Activated T-cell treated with anti-CD3 and anti-CD28 coated beads, Interleukin-2, amount 50 U/mL, for 4 hours (primary cell): Measurements from ENCODE around the gene SNX18. TPM values are rescaled to one million over a fixed set of nuclear protein-coding genes. Genes with fewer than 3 reads are reported as not detected.

ENCODE experiments used
- ATAC-seq, 2 donors: fragments of 200-7000 bp; cut with Tn5 transposase; one replicate each; pipeline ENCODE4 v1.10.0; 2021
- DNase-seq: peaks from one replicate; pipeline ENCODE4 v3.0.0-alpha.2; 2020
- H3K27me3 Mint-ChIP-seq: one replicate; pipeline ENCODE4 v1.8.0; 2021; ENCODE audit warnings: low read depth, mixed read lengths
- H3K36me3 Mint-ChIP-seq: one replicate; pipeline ENCODE4 v1.8.0; 2022; ENCODE audit warnings: mixed read lengths; ENCODE audit not compliant: insufficient read depth
- H3K4me1 Mint-ChIP-seq: one replicate; pipeline ENCODE4 v1.8.0; 2021; ENCODE audit warnings: low read depth, mixed read lengths
- H3K4me3 Mint-ChIP-seq: one replicate; pipeline ENCODE4 v1.8.0; 2021; ENCODE audit warnings: mild to moderate bottlenecking, moderate library complexity, mixed read lengths
- H3K9me3 Mint-ChIP-seq: one replicate; pipeline ENCODE4 v1.8.0; 2021; ENCODE audit warnings: mixed read lengths
- total RNA-seq, 3 donors: library from RNA; stranded (reverse); gene quantifications; one replicate each; pipeline ENCODE4 v1.2.1, GENCODE V29; 2021

Gene SNX18
- total RNA-seq, 3 donors from 2014 or later, result 10.2 to 11.7 (median 10.9) TPM

DNA sequence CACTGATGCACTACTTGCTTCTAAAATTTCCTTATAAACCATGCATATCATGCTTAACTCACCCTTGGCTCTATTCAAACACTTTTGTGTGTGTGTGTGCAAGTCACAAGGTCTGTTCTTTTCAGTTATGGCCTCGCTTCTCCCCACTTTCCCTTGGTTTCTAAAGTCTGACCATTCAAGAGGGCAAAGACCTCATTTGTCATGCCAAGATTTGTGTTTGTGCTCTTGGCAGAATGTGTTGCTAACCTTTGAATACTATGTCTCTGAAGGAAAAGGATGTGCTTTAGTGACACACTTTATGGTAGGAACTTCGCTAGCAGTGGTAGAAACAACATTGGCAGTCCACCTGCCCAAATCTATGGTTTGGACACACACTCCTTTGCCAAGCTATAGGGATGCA lies 50.4 kb downstream of the SNX18 start:
- Mint-ChIP-seq H3K4me3 (no peak overlapping the region), H3K4me1 (no peaks in the 10 kb centered on the region), H3K27me3 (no peaks in the 10 kb centered on the region), H3K9me3 (no peaks in the 10 kb centered on the region), H3K36me3 (no peaks in the 10 kb centered on the region)
- DNase-seq, result no peak
- ATAC-seq, result no peak

DNA sequence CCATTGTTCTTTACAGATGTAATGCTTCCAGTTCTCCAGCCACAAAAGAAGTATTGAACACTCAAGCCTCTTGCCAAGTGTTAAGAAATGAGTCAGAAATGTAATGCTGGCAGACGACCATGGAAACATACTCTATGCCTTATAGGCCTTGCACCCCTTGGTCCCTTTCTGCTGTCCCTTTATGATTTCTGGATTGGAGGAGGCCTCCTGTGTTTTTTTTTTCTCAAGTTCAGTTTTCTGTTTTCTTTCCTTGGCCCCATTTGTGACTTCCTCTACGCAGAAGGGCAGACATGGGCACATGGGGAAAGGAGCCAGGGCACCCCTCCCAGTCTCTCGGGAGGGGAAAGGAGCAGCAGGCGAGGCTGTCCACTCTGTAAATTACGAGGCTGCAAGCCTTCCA lies 53.4 kb downstream of the SNX18 start:
- Mint-ChIP-seq H3K36me3 (peaks cover 2% of the 10 kb centered on the region), H3K4me3 (no peak overlapping the region), H3K9me3 (no peaks in the 10 kb centered on the region), H3K27me3 (no peaks in the 10 kb centered on the region), H3K4me1 (peaks cover 12% of the 10 kb centered on the region)
- DNase-seq (no peak), ATAC-seq (no peak)

DNA sequence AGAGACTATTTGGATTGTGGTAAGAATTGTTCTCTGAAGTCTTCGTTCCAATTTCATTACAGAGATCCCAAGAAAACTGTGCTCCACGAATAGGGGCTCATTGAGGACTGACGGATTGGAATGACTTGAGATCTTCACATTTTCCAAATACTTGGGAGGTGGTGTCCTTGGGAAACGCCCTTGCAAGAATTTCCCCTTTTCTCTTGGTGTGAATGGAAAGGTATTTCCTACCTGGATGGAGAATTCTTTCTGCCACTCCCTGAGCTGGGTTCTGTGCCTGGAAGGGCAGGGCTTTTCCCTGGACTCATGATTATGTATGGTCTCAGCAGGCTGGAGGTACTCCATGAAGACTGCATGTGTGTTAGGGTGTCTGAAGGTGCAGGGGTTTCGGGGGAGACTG lies 53.9 kb downstream of the SNX18 start:
- H3K36me3 Mint-ChIP-seq, result peaks cover 2% of the 10 kb centered on the region
- H3K4me1 Mint-ChIP-seq, result peaks cover 12% of the 10 kb centered on the region
- no peak overlapping the region for H3K4me3 Mint-ChIP-seq
- no peak for DNase-seq
- H3K9me3 Mint-ChIP-seq, result no peaks in the 10 kb centered on the region
- H3K27me3 Mint-ChIP-seq, result no peaks in the 10 kb centered on the region
- ATAC-seq, result no peak

DNA sequence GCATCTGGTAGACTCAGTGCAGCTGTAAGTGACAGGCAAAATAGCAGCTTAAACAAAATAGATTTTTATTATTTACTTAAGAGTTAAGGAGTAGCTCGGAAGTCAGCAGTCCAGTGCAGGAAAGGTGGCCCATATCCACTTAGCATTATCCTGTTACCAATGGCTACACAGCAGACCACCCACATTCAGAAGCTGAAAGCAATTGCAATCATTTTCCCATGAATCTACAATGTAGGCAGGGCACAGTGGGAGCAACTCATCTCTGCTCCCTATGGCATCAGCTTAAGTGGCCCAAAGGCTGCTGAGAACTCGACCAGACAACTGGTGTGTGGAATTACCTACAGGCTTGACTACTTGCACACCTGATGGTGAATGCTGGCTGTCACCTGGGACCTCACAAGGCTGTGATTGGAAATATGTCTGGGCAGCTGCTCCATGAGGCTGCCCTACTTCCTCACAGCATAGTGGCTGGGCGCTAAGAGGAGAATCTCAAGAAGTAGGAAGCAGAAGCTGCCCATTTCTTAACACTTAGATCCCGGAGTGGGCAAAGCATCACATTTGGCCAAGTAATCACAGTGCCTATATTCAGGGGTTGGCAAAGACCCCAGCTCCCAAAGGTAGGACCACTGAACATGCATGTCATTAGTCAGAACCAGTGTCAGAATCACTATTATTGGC lies 56.4 kb downstream of the SNX18 start:
- H3K4me1 Mint-ChIP-seq, result peaks cover 12% of the 10 kb centered on the region
- peaks cover 2% of the 10 kb centered on the region for H3K36me3 Mint-ChIP-seq
- no peaks in the 10 kb centered on the region for H3K9me3 Mint-ChIP-seq
- no peaks in the 10 kb centered on the region for H3K27me3 Mint-ChIP-seq
- DNase-seq (no peak), ATAC-seq (no peak)
- H3K4me3 Mint-ChIP-seq, result no peak overlapping the region

DNA sequence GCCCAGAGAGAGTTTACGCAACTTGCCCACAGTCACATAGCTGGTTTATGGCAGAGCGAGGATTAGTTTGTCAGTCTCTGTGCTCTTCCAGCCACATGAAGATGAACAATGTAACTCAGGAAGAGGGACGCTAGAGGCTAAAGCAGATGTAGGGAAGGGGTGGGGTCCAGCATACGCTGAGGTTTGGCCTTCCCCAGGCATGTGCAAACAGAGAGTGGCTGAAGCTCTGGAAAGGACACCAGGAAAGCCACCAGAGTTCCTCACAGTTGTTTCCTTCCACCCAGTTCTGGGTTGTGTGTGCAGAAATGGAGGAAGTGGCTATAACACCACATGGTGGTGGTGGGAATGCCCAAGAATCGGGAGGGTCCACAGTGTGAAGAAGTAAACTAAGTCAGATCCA lies 60.0 kb downstream of the SNX18 start:
- Mint-ChIP-seq H3K27me3 (no peaks in the 10 kb centered on the region), H3K4me3 (no peak overlapping the region), H3K36me3 (peaks cover 2% of the 10 kb centered on the region), H3K9me3 (no peaks in the 10 kb centered on the region), H3K4me1 (peaks cover 12% of the 10 kb centered on the region)
- no peak for DNase-seq
- no peak for ATAC-seq

DNA sequence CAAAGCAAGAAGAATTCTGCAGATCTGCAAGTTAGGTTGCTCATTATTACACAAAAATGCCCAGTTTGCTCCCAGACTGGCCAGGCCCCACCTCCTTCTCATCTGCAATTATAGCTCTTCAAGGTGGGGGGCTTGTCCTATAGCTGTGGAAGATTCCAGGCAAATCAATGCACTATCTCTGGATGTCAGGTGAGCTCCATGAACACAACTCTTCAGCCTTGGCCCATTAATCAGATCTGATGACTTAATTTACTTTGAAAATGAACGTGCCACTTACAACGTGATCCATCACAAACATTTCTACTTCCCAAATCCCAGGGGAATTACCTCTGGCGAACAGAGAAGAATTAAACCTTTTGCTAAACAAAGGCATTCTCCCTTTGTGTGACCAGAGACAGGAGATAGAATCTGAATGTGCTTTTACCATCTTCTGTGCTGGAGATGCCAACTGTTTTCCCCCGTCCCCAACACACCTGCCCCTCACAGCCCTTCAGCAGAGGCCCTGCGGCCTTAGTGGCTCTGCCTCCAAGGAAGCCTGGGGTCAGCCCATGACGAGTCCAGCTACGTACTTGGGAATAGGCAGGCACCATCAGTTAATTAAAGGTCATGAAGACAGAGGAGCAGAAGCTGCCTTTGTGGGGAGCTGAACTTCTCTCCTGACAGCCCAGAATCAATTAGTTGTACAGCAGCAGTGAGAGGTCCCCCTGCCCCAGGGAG lies 60.5 kb downstream of the SNX18 start:
- ATAC-seq, result no peak
- Mint-ChIP-seq H3K4me3 (no peak overlapping the region), H3K27me3 (no peaks in the 10 kb centered on the region), H3K4me1 (peaks cover 12% of the 10 kb centered on the region), H3K9me3 (no peaks in the 10 kb centered on the region), H3K36me3 (peaks cover 2% of the 10 kb centered on the region)
- DNase-seq, result no peak

DNA sequence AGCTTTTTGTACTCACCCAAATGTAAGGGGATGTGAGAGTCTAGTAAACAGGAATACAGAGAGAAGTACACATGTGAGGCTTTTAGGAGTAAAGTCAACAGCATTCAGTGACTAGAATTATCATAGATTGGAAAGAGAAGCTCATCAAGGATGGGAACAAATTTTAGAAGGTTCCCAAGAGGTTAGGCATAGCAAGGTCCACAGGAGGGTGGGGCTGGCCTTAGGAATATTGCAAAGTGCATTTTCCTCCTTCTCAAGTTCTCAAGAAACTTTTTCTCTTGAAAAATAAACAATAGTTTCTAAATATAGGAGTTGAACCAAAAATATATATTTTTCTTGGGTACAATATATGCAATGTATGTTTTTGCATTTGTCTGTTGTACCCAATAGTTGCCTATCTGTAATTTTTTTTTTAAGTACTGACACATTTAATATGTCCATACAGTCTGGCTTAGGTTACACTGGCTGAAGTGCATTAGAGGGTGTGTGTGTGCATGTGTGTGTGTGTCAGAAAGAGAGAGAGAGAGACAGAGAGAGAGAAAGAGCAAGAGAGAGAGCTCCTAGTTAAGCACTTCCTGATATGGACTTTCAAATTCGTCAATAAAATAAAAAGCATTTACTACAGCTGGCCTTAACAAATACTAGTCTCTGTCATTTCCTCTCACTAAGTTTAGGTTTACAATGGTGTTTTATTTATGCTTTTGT lies 62.2 kb downstream of the SNX18 start:
- Mint-ChIP-seq H3K36me3 (peaks cover 2% of the 10 kb centered on the region), H3K9me3 (no peaks in the 10 kb centered on the region), H3K27me3 (no peaks in the 10 kb centered on the region), H3K4me1 (peaks cover 5% of the 10 kb centered on the region), H3K4me3 (no peak overlapping the region)
- DNase-seq (no peak), ATAC-seq (no peak)

DNA sequence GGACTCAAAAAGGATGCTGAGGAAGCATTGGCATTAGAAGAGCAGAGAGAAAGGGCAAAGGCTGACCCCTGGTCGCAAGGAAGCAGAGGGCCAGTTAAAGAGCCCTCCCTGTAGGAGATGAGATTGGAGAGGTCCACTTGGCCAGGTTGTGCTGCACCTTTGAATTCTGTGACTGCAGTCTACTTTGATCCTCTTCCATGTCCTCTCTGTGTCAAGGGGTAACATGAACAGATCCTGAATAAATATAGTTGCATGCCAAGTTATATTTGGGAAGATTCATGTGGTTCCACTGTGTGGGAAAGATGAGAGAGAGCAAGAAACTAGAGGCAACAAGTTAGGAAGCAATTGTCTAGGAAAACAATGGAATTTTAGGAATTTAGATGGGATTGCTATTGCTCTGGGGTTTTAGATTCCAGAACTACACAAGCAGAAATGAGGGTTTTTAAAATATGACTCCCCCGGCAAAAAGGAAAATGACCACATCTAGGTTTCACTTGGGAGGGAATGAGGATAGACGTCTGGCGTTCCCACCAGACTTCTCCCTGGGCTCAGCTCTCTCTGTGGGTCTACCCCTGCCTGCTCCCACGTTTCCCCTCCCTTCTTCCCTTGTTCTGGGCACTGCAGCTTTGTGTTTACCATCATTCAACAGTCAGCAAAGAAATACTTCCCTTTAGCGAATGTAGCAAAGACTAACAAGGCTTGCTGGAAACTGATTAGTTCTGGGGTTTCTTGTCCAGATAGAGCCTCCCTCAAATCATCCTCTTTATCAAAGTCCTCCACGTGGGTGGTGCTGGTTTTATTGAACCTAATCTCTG lies 63.6 kb downstream of the SNX18 start:
- Mint-ChIP-seq H3K4me1 (no peaks in the 10 kb centered on the region), H3K4me3 (no peak overlapping the region), H3K36me3 (peaks cover under 1% of the 10 kb centered on the region), H3K9me3 (peaks cover 3% of the 10 kb centered on the region), H3K27me3 (no peaks in the 10 kb centered on the region)
- ATAC-seq, result no peak
- no peak for DNase-seq

DNA sequence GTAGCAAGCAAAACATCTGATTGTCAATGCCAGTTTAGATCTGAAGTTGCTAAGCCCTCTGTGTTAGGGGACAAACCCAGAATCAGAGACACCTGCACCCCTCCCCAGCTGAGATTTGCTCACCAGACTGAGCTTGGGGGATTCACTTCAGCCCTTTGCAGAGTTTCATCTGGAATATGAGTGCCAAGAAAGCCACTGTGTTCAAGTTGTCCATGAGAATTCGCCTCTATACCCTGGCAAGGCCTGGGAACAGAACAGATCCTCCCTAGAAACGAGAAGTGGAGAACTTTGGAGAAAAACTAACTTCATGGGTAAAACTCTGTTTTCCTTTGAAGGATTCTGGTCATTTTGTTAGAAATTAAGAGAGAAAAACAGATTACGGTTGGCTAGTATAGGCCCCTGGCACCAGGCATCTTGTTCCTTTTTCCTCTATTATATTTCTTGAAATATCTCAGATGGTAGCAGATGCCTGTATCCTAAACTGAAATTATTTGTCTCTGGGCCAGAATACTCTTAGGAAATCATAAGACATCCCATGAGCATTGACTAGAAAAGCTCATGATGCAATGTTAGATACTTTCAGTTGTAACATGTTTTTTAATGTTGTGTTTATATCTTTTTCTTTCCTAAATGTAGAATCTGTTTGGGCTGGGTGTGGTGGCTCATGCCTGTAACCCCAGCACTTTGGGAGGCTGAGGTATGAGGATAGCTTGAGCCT lies 64.4 kb downstream of the SNX18 start:
- ATAC-seq (no peak), DNase-seq (no peak)
- H3K4me1 Mint-ChIP-seq, result no peaks in the 10 kb centered on the region
- no peaks in the 10 kb centered on the region for H3K27me3 Mint-ChIP-seq
- no peak overlapping the region for H3K4me3 Mint-ChIP-seq
- peaks cover 3% of the 10 kb centered on the region for H3K36me3 Mint-ChIP-seq
- peaks cover 8% of the 10 kb centered on the region for H3K9me3 Mint-ChIP-seq

DNA sequence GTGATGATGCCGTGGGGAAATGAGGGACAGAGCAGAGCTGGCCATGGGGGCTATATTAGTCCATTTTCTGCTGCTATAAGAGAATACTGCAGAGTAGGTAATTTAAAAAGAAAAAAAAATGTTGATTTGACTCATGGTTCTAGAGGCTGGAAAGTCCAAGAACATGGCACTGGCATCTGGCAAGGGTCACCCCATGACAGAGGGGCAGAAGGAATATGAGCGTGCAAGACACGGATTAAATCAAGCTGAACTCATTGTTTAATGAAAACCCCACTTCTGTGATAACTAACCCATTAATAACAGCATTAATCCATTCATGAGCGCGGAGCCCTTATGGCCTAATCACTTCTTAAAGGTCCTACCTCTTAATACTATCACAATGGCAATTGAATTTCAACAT lies 68.8 kb downstream of the SNX18 start:
- Mint-ChIP-seq H3K9me3 (peaks cover 8% of the 10 kb centered on the region), H3K27me3 (no peaks in the 10 kb centered on the region), H3K36me3 (peaks cover 3% of the 10 kb centered on the region), H3K4me3 (no peak overlapping the region), H3K4me1 (no peaks in the 10 kb centered on the region)
- no peak for DNase-seq
- no peak for ATAC-seq

DNA sequence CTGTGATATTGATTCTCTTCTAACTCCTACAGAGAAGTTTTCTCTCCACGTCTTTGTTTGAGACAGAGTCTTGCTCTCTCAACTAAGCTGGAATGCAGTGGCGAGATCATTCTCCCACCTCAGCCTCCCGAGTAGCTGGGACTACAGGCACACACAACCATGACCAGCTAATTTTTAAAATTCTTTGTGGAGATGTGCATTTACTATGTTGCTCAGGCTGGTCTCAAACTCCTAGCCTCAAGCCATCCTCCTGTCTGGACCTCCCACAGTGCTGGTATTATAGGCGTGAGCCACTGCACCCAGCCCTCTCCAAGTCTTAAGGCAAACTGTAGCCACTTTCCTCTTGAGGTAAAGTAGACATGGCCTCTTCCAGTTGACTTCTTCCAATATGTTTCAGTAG lies 72.2 kb downstream of the SNX18 start:
- Mint-ChIP-seq H3K4me3 (no peak overlapping the region), H3K36me3 (peaks cover 3% of the 10 kb centered on the region), H3K9me3 (peaks cover 8% of the 10 kb centered on the region), H3K27me3 (no peaks in the 10 kb centered on the region), H3K4me1 (no peaks in the 10 kb centered on the region)
- no peak for ATAC-seq
- DNase-seq, result no peak

DNA sequence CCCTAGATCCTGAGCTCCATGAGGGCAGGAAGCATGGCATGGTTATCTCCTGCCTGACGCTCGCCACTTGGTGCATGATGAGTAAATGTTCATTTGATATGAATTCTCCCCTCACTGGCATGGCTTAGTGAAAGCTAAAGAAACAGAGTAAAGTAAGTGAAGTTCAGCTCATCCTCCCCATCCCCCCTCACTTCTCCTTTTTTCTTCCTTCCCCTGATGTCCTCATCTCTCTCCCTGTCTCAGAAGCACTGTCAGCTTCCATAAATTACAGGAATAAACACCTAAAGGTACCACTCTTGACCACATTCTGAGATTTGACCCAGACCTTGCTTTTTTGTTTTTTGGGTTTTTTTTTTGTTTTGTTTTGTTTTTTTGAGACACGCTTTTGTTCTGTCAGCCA lies 73.3 kb downstream of the SNX18 start:
- peaks cover 2% of the 10 kb centered on the region for H3K27me3 Mint-ChIP-seq
- peaks cover 3% of the 10 kb centered on the region for H3K36me3 Mint-ChIP-seq
- H3K4me3 Mint-ChIP-seq, result no peak overlapping the region
- no peak for DNase-seq
- peaks cover 8% of the 10 kb centered on the region for H3K9me3 Mint-ChIP-seq
- no peaks in the 10 kb centered on the region for H3K4me1 Mint-ChIP-seq
- no peak for ATAC-seq

DNA sequence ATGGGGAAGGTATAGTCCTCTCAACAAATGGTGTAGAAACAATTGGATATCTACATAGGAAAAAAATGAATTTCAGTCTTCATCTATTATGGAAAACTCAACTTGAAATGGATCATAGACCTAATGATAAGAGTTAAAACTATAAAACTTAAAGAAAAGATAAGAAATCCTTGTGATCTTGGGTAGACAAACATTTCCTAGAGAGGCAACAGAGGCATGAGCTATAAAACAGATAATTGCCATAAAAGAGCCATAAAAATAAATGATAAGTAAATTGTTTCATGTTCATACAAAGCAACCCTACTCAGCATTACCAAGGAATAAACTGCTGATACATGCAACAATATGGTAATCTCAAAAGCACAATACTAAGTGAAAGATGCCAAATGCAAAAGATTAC lies 76.2 kb downstream of the SNX18 start:
- no peaks in the 10 kb centered on the region for H3K4me1 Mint-ChIP-seq
- ATAC-seq, result no peak
- DNase-seq, result no peak
- H3K36me3 Mint-ChIP-seq, result peaks cover 9% of the 10 kb centered on the region
- peaks cover 16% of the 10 kb centered on the region for H3K9me3 Mint-ChIP-seq
- no peak overlapping the region for H3K4me3 Mint-ChIP-seq
- H3K27me3 Mint-ChIP-seq, result peaks cover 2% of the 10 kb centered on the region

DNA sequence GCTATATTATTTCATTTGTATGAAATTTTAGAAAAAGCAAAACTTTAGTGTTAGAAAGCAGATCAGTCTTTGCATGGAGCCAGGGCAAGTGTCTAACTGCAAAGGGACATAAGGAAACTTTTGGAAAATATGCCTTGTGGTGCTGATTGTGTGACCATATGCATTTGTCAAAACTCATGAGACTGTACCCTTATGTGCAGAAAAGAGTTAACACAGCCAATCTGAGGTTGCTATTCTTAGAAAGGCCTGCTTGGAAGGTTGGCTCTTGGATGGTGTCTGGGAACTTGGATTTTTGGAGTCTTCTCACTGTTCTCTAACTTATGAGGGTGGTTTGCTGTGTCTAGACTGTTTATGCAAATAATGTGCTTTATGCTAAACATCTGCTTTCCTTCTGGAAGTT lies 76.6 kb downstream of the SNX18 start:
- no peak overlapping the region for H3K4me3 Mint-ChIP-seq
- H3K9me3 Mint-ChIP-seq, result peaks cover 16% of the 10 kb centered on the region
- no peaks in the 10 kb centered on the region for H3K4me1 Mint-ChIP-seq
- ATAC-seq (no peak), DNase-seq (no peak)
- peaks cover 2% of the 10 kb centered on the region for H3K27me3 Mint-ChIP-seq
- H3K36me3 Mint-ChIP-seq, result peaks cover 9% of the 10 kb centered on the region
